K562 (cell line): ENCODE results near the gene PRR16. TPM values are rescaled to one million over a fixed set of nuclear protein-coding genes. Genes with fewer than 3 reads are reported as not detected.

Experiments used
- ATAC-seq: fragments of 200-7000 bp; cut with Tn5 transposase; 3 replicates; pipeline ENCODE4 v1.9.1; 2020; ENCODE audit warnings: moderate library complexity
- BruUV-seq: library from RNA; stranded (reverse); fragments of 400-500 nt; replicated peaks from 2 replicates; lab custom pipeline; 2021; lab: Mats Ljungman, UMichigan
- CTCF ChIA-PET: fragments of 300-600 bp; formaldehyde crosslinking; extraction: SDS; loops from one replicate; lab custom pipeline; 2021; ENCODE audit warnings: low intra/inter-chr PET ratio; lab: Yijun Ruan, JAX
- POLR2A ChIA-PET: fragments of 300-600, 350-650 bp; sonication (Branson Sonifier 250); formaldehyde crosslinking; extraction: SDS; loops from one replicate; lab custom pipeline; 2021; ENCODE audit warnings: antibody characterized with exemption, inconsistent platforms; lab: Yijun Ruan, JAX
- DNase-seq, 4 experiments: peaks; one replicate each; pipeline versions ENCODE4 v3.0.0 to v3.0.0-alpha.2; 2011 to 2018; ENCODE audit warnings: low spot score in 3 of 4, mixed read lengths in 3 of 4; ENCODE audit errors: extremely low read depth in 1 of 4
- FAIRE-seq: peaks from 2 replicates; lab custom pipeline; 2011; peaks lifted over from hg19 to GRCh38; lab: Jason Lieb, UNC
- H2AFZ ChIP-seq: 2 replicates; pipeline ENCODE4 v1.6.0; 2011; ENCODE audit warnings: low read depth, low read length, control low read depth, inconsistent platforms
- H3K27ac ChIP-seq: fragments of 200-600 bp; 3 replicates; pipeline ENCODE4 v1.8.0; 2011; ENCODE audit warnings: low read depth, mild to moderate bottlenecking, control low read depth, inconsistent platforms, low read length, moderate library complexity, mixed read lengths; ENCODE audit errors: extremely low read depth
- H3K27me3 ChIP-seq, 2 experiments: fragments of 300-600 bp in 1 of 2; 2 replicates in 1 of 2; 3 replicates in 1 of 2; pipeline versions ENCODE4 v1.6.0 to v1.8.0; 2011; ENCODE audit warnings: inconsistent platforms in 2 of 2, low read length in 2 of 2, mild to moderate bottlenecking in 1 of 2, mixed read lengths in 1 of 2, moderate library complexity in 1 of 2; ENCODE audit not compliant: control insufficient read depth in 2 of 2, insufficient read depth in 2 of 2
- H3K36me3 ChIP-seq: fragments of 300-600 bp; 3 replicates; pipeline ENCODE4 v1.8.0; 2011; ENCODE audit warnings: mild to moderate bottlenecking, low read length, inconsistent platforms; ENCODE audit not compliant: control insufficient read depth, insufficient read depth
- H3K4me1 ChIP-seq, 2 experiments: fragments of 200-600 bp in 1 of 2; replicated peaks in 1 of 2; 2 replicates in 1 of 2; 3 replicates in 1 of 2; pipeline versions ENCODE4 v1.5.1 to v1.8.0; 2011; ENCODE audit warnings: inconsistent platforms in 2 of 2, low read length in 2 of 2, mild to moderate bottlenecking in 1 of 2, mixed read lengths in 1 of 2, moderate library complexity in 1 of 2; ENCODE audit not compliant: control insufficient read depth in 2 of 2, insufficient read depth in 2 of 2
- H3K4me2 ChIP-seq: 2 replicates; pipeline ENCODE4 v1.6.1; 2011; ENCODE audit warnings: low read length, control low read depth, inconsistent platforms, mixed read lengths; ENCODE audit not compliant: insufficient read depth
- H3K4me3 ChIP-seq: fragments of 200-600 bp; sonication (generic), shearing (Covaris generic); 2 replicates; pipeline ENCODE4 v1.5.1; 2016; ENCODE audit warnings: control low read depth, inconsistent platforms
- H3K79me2 ChIP-seq: fragments of 200-600 bp; 3 replicates; pipeline ENCODE4 v1.8.0; 2011; ENCODE audit warnings: low read length, inconsistent platforms; ENCODE audit not compliant: control insufficient read depth, insufficient read depth
- H3K9ac ChIP-seq, 2 experiments: 2 replicates each; pipeline versions ENCODE4 v1.6.0 to v1.6.1; 2011; ENCODE audit warnings: low read depth in 2 of 2, low read length in 2 of 2, control low read depth in 1 of 2, inconsistent platforms in 1 of 2, mild to moderate bottlenecking in 1 of 2, mixed read lengths in 1 of 2; ENCODE audit not compliant: insufficient read depth in 1 of 2
- H3K9me1 ChIP-seq: one replicate; pipeline ENCODE4 v1.6.0; 2011; ENCODE audit warnings: inconsistent platforms, mild to moderate bottlenecking, low read length, moderate library complexity; ENCODE audit not compliant: control insufficient read depth, insufficient read depth
- H3K9me3 ChIP-seq: replicated peaks from 2 replicates; pipeline ENCODE4 v1.5.1; 2011; ENCODE audit warnings: low read depth, low read length, inconsistent platforms; ENCODE audit not compliant: control insufficient read depth, insufficient read depth
- H4K20me1 ChIP-seq: replicated peaks from 2 replicates; pipeline ENCODE4 v1.6.1; 2011; ENCODE audit warnings: low read length, inconsistent platforms, mixed read lengths; ENCODE audit not compliant: control insufficient read depth, insufficient read depth
- BACH1 ChIP-seq: fragments of 200-800 bp; sonication (Bioruptor generic); IDR thresholded peaks from 2 replicates; pipeline ENCODE4 v1.6.1; 2016; ENCODE audit warnings: missing genetic modification characterization, missing compliant biosample characterization
- POLR2A ChIP-seq: fragments of 450-650 bp; conservative IDR thresholded peaks from 2 replicates; pipeline ENCODE4 v1.6.1; 2016
- WHSC1 ChIP-seq: IDR thresholded peaks from one replicate; pipeline ENCODE4 v1.6.1; 2012; ENCODE audit warnings: low read length, control low read depth, inconsistent platforms
- ZNF507 ChIP-seq: conservative IDR thresholded peaks from 2 replicates; pipeline ENCODE4 v1.6.1; 2017; ENCODE audit warnings: missing genetic modification characterization, missing compliant biosample characterization
- WGBS: fragments of 100-300 bp; shearing (Covaris generic); methylation state at CpG from one replicate; pipeline ENCODE4 v1.1.6; 2016; ENCODE audit warnings: low coverage, mixed read lengths; ENCODE audit not compliant: insufficient coverage; ENCODE audit errors: missing lambda C conversion rate; 5-methylcytosine and 5-hydroxymethylcytosine counted together
- in situ Hi-C: fragments of 300-500 bp; cut with MboI; formaldehyde crosslinking; loops from 4 replicates; pipeline ENCODE4 v1.15.0; 2018; ENCODE audit warnings: inconsistent platforms, mixed read lengths
- intact Hi-C: fragments of 100-400 bp; cut with micrococcal nuclease; formaldehyde crosslinking; loops from 2 replicates; pipeline ENCODE4 v1.14.2; 2022
- polyA plus RNA-seq, 8 experiments: library from polyadenylated mRNA; depleted of rRNA in 4 of 8; stranded (reverse) in 5 of 8; unstranded in 3 of 8; fragments of >200 nt; fragmentation: Nextera tagmentation in 2 of 8; fragmentation: Illumina TruSeq in 1 of 8; extraction: Ambion mirVana in 2 of 8; extraction: Trizol in 1 of 8; gene quantifications; 2 replicates each; pipeline versions ENCODE4 v1.2.1 to v1.2.3, GENCODE V29; 2011 to 2014; ENCODE audit warnings: inconsistent platforms in 1 of 8, missing spikeins in 1 of 8
- small RNA-seq: library from RNA; depleted of rRNA; stranded (forward); fragments of <200 nt; gene quantifications from one replicate; pipeline ENCODE3, GENCODE V24; 2014
- total RNA-seq, 7 experiments: library from RNA; depleted of rRNA in 6 of 7; stranded (reverse); fragments of >200 nt in 6 of 7; fragmentation: Illumina TruSeq in 2 of 7; extraction: Trizol in 2 of 7; gene quantifications; 2 replicates each; pipeline versions ENCODE4 v1.2.1 to v1.2.3, GENCODE V29; 2011 to 2021; ENCODE audit warnings: low replicate concordance in 1 of 7
- TF ChIP-seq, protein P1 (sequence below): fragments of 200-800 bp; sonication (Bioruptor generic); IDR thresholded peaks from 2 replicates; pipeline ENCODE4 v1.6.1; 2017; ENCODE audit warnings: missing genetic modification characterization, missing compliant biosample characterization
- TF ChIP-seq, protein P2 (sequence below), 3 experiments: IDR thresholded peaks in 2 of 3; conservative IDR thresholded peaks in 1 of 3; 2 replicates each; pipeline ENCODE4 v1.5.1; 2011 to 2012; ENCODE audit warnings: low read length in 3 of 3, mild to moderate bottlenecking in 3 of 3, control low read depth in 2 of 3, improper control_type of control experiment in 1 of 3, inconsistent platforms in 1 of 3, low read depth in 1 of 3, mixed read lengths in 1 of 3, moderate library complexity in 1 of 3; ENCODE audit not compliant: insufficient read depth in 2 of 3

Gene PRR16
- total and polyA plus RNA-seq, 9 of the 15 experiments (the other 6 are each of a cell fraction or from before 2014, with no cell fraction given) = 0.61 to 10.1 (median 3.3) TPM

DNA sequence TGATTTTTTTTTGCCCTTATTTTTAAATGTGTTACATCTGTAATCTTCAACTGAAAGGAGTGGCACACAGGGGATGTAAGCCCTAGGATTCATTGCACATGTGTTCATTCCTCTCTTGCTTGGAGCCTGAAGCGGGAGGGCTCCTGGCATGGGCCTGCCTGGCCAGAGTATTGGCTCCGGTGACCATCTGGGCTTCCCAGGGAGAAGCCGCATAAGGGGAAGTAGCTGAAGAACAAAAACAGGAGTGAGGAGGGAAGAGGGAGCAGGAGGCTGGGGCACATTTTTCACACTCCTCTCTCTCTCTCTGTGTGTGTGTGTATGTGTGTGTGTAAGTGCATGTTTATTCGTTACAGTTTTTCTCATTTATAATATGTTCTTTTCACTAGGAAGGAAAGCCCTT, 269.9 kb downstream of the PRR16 start (continued):
- TF ChIP-seq, protein P1, sequence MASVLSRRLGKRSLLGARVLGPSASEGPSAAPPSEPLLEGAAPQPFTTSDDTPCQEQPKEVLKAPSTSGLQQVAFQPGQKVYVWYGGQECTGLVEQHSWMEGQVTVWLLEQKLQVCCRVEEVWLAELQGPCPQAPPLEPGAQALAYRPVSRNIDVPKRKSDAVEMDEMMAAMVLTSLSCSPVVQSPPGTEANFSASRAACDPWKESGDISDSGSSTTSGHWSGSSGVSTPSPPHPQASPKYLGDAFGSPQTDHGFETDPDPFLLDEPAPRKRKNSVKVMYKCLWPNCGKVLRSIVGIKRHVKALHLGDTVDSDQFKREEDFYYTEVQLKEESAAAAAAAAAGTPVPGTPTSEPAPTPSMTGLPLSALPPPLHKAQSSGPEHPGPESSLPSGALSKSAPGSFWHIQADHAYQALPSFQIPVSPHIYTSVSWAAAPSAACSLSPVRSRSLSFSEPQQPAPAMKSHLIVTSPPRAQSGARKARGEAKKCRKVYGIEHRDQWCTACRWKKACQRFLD (CRISPR knock-in tag) = no peak
- TF ChIP-seq POLR2A = no peak
- TF ChIP-seq BACH1 (tag) = no peak
- TF ChIP-seq WHSC1 = no peak

DNA sequence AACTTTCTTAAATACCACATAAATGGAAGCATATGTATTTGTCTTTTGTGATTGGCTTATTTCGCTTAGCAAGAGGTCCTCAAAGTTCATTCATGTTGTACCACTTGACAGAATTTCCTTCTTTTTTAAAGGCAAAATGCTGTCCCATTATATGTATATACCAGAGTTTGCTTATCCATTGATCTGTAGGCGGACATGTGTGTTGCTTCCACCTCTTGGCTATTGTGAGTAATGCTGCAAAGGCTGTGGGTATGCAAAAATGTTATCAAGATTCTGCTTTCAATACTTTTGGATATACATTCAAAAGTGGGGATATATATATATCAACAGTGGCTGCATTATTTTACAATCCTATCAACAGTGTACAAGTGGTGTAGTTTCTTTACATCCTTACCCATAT, 271.0 kb downstream of the PRR16 start:
- BruUV-seq = no TSS peak
- H3K9ac ChIP-seq = no peak overlapping the region
- H3K4me2 ChIP-seq = no peak overlapping the region
- WGBS = 0% methylated on average over 2 of the region's 2 CpGs
- no peaks in the 10 kb centered on the region for H4K20me1 ChIP-seq
- in situ Hi-C loops (no loop called here), intact Hi-C loops (no loop called here)
- TF ChIP-seq, protein P2, sequence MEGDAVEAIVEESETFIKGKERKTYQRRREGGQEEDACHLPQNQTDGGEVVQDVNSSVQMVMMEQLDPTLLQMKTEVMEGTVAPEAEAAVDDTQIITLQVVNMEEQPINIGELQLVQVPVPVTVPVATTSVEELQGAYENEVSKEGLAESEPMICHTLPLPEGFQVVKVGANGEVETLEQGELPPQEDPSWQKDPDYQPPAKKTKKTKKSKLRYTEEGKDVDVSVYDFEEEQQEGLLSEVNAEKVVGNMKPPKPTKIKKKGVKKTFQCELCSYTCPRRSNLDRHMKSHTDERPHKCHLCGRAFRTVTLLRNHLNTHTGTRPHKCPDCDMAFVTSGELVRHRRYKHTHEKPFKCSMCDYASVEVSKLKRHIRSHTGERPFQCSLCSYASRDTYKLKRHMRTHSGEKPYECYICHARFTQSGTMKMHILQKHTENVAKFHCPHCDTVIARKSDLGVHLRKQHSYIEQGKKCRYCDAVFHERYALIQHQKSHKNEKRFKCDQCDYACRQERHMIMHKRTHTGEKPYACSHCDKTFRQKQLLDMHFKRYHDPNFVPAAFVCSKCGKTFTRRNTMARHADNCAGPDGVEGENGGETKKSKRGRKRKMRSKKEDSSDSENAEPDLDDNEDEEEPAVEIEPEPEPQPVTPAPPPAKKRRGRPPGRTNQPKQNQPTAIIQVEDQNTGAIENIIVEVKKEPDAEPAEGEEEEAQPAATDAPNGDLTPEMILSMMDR (IDR thresholded peaks at IDR 0.05 in 2 of 3, conservative IDR thresholded peaks at IDR 0.05 in 1 of 3; ENCODE audit: insufficient read depth in 2 of 3, low read depth in 1 of 3, low read length in 3 of 3) = 0 out of 6 replicates have a peak, but pooled peaks of 1 of the 3 experiments have one; percentile 17
- no peak for TF ChIP-seq ZNF507 (tag)
- no peak overlapping the region for H3K4me3 ChIP-seq
- no peaks in the 10 kb centered on the region for H3K79me2 ChIP-seq
- no peaks in the 10 kb centered on the region for H3K9me3 ChIP-seq
- ATAC-seq (no peak), FAIRE-seq (no peak), DNase-seq (peak in 1 of 4 experiments; percentile 1)
- no peak overlapping the region for H3K27ac ChIP-seq
- no peaks in the 10 kb centered on the region for H3K4me1 ChIP-seq
- no peak overlapping the region; the same call in 1 of the 2 replicates for H2AFZ ChIP-seq
- ChIA-PET CTCF (no interaction called here), POLR2A (no interaction called here)
- no peaks in the 10 kb centered on the region for H3K27me3 ChIP-seq
- no peaks in the 10 kb centered on the region for H3K36me3 ChIP-seq
- H3K9me1 ChIP-seq = no peaks in the 10 kb centered on the region

Small RNA genes within 50 kb of the gene (small RNA-seq; reads per million reads assigned to genes)
- gene PRELID3BP8 (not detected), gene RNU4-69P (not detected)
